GM12874 (cell line): ENCODE data around the gene MEA1.

ENCODE experiments used
- TF ChIP-seq, protein P1 (sequence below): IDR thresholded peaks from 2 replicates; pipeline ENCODE4 v1.5.1; 2011; ENCODE audit warnings: low read depth, mild to moderate bottlenecking, control low read depth, low read length, moderate library complexity; ENCODE audit not compliant: insufficient read depth

MEA1 gene

DNA sequence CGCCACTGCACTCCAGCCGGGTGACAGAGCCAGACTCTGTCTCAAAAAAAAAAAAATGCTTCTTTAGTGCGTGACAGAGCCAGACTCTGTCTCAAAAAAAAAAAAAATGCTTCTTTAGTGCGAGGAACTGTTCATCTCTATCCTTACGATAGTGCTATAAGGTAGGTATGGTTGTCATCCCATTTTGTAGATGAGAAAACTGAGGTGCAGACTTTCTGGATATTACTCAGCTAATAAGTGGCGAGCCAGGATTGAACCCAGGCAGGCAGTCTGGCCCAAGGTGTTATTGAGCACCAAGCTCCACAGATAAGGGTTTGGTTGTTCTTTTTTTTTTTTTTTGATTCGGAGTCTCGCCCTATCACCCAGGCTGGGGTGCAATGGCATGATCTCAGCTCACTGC lies 11.9 kb downstream of the MEA1 start:
- TF ChIP-seq, protein P1, sequence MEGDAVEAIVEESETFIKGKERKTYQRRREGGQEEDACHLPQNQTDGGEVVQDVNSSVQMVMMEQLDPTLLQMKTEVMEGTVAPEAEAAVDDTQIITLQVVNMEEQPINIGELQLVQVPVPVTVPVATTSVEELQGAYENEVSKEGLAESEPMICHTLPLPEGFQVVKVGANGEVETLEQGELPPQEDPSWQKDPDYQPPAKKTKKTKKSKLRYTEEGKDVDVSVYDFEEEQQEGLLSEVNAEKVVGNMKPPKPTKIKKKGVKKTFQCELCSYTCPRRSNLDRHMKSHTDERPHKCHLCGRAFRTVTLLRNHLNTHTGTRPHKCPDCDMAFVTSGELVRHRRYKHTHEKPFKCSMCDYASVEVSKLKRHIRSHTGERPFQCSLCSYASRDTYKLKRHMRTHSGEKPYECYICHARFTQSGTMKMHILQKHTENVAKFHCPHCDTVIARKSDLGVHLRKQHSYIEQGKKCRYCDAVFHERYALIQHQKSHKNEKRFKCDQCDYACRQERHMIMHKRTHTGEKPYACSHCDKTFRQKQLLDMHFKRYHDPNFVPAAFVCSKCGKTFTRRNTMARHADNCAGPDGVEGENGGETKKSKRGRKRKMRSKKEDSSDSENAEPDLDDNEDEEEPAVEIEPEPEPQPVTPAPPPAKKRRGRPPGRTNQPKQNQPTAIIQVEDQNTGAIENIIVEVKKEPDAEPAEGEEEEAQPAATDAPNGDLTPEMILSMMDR: no peak

DNA sequence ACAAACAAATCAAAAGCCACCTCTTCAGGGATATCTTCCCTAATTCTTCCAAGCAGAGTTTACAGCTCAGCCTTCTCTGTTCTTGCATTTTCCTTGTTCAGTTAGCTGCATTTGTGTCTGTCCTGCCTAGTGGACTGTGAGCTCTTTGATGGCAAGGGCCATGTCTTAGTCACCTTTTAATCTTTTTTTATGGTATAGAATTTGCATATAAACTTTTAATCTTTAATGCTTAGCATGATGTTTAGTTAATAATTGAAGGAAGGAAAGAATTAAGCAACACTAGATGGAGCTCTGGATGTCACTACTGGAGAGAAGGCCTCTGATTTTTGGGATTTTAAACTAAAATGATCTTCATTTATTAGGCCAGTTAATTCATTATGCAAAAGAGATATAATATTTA lies 17.2 kb downstream of the MEA1 start:
- TF ChIP-seq, protein P1: no peak

DNA sequence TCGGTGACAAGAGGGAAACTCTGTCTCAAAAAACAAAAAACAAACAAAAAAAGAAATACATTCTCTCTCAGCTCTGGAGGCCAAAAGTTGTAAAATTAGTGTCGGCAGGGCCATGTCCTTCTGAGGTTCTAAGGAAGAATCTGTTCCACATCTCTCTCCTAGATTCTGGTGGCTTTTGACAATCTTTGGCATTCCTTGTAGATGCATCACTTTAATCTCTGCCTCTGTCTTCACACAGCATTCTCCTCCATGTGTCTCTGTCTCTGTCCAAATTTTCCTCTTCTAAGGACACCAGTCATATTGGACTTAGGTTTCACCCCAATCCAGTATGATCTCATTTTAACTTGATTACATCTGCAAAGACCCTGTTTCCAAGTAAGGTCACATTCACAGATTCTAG lies 20.3 kb downstream of the MEA1 start:
- TF ChIP-seq, protein P1: no peak

DNA sequence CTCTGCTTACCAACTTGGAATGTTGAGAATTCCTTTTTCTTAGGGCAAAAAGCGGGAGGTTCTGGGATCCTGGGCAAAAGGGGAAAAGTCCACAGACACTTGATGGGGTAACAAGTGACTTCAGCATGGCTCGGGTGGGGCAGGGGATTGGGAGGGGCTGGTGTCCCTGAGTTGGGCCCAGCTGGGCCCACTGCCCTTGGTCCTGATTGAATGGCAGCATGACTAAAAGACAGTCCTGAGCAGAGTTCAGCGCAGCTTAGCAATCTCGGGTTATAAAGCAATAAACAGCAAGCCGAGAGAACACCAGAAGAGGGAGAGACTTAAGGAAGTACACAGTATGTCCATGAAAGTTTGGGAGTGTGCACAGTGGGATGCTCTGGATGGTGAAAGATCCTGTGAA lies 23.8 kb downstream of the MEA1 start:
- TF ChIP-seq, protein P1: no peak

DNA sequence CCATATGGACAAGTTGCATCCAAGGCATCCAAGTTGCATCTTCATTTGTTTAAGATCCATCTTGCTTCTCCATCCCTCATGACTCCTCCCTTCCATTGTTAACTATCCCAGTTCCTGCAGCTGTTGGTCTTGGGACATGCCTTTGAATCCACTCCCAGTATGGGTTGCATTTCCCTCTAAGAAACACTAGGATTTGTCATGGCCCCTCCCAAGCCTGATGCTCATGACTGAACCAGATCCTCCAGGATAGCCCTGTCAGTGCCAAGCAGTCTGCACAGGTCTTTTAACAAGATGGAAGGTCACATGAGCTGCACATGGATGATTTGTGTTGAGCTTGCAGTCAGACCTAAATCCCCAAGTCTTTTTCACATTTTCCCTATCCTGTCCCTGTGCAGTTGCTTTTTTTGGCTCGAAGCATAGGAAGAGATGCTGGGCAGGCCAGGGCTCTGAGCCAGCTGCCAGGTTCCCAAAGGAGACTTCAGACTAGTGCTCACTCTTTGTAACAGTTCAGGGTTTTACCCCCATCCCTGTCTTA lies 25.2 kb downstream of the MEA1 start:
- TF ChIP-seq, protein P1: no peak

DNA sequence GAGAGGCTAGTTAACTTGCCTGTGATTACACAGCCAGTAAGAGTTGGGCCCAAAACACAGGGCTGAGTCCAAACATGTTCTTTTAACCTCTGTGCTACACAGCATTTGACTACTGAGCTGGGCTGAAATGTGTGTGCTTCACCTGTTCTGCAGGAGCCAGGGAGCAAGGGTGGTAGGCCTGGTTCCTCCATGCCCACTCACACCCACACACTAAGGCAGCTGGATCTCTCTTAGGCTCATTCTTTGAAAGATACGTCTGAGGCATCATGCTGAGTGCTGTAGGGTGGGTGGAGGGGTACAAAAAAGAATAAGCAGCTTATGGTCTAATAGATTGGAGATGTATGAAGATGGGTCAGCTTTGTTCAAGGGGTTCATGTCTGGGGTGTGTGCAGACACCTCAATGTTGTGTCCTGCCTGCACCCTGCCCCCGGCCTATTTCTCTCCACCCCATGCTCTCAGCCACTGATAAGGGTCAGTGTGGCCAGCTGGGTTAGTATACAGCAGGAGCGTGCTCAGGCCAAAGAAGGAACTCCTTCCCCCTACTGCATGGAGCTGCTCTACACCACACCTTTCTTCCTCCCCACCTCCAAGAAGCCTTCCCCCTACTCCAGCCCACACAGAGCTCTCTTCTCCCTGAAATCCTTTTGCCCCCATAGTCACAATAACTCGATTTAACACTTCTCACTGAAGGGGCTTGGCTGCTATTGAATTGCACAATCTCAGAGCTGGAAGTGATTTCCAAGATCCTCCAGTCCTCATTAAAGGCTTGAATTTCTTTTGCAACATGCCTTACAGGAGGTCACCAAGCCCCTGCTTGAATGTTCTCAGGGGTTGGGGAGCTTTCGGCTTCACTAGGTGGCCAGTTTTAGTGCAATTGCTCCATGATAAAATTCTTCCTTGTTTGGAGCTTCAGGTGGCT lies 26.0 kb downstream of the MEA1 start:
- TF ChIP-seq, protein P1: no peak

DNA sequence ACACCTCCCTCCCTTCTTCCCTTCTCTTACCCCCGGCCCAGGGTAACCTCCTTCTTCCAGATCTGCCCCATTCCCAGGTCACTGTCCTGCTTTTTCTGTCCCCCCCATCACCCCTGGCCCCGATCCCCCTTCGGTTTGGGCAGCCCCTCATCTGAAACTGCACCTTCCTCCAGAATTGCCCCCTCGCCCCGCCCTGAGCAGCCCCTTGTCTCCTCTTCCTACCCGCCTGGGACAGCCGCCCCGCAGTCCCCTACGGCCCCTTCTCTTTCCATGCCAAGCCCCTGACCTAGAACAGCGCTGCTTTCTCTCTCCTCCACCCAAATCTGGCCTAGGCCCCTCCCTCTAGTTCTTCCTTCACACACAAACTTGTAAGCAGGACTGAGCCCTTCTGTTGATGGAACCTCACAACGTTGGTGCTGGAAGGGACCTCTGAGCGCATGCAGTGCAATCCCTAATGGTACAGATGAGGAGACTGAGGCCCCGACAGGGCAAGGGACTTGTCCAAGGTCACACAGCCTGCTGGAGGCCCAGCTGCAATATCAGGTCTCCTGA lies 28.7 kb downstream of the MEA1 start:
- TF ChIP-seq, protein P1: no peak
